Glutamatergic neuron (in vitro differentiated cells): ENCODE data around the gene LARP4. TPM values are rescaled to one million over a fixed set of nuclear protein-coding genes. Genes with fewer than 3 reads are reported as not detected.

Source experiments
- DNase-seq: peaks from one replicate; pipeline ENCODE4 v3.0.0; 2022
- H3K27ac Mint-ChIP-seq: one replicate; pipeline ENCODE4 v1.8.0; 2020; ENCODE audit warnings: mild to moderate bottlenecking, mixed read lengths, inconsistent platforms; ENCODE audit not compliant: unreplicated experiment
- H3K27me3 Mint-ChIP-seq: one replicate; pipeline ENCODE4 v1.8.0; 2020; ENCODE audit warnings: mild to moderate bottlenecking, moderate library complexity, mixed read lengths, inconsistent platforms; ENCODE audit not compliant: unreplicated experiment
- H3K36me3 Mint-ChIP-seq: one replicate; pipeline ENCODE4 v1.8.0; 2020; ENCODE audit warnings: mild to moderate bottlenecking, mixed read lengths, inconsistent platforms; ENCODE audit not compliant: unreplicated experiment
- H3K4me1 Mint-ChIP-seq: one replicate; pipeline ENCODE4 v1.8.0; 2020; ENCODE audit warnings: mild to moderate bottlenecking, low read depth, mixed read lengths, inconsistent platforms; ENCODE audit not compliant: unreplicated experiment
- H3K4me3 Mint-ChIP-seq: one replicate; pipeline ENCODE4 v1.8.0; 2020; ENCODE audit warnings: mild to moderate bottlenecking, mixed read lengths, inconsistent platforms; ENCODE audit not compliant: unreplicated experiment
- H3K9me3 Mint-ChIP-seq: one replicate; pipeline ENCODE4 v1.8.0; 2020; ENCODE audit warnings: mild to moderate bottlenecking, moderate library complexity, mixed read lengths, inconsistent platforms; ENCODE audit not compliant: unreplicated experiment
- CTCF ChIP-seq: fragments of 200-600 bp; sonication (generic); IDR thresholded peaks from one replicate; pipeline ENCODE4 v1.5.0; 2021; ENCODE audit not compliant: partially characterized antibody, unreplicated experiment
- total RNA-seq: library from RNA; stranded (reverse); fragmentation: NEBNext Ultra II Directional; extraction: Animal tissue kit (Norgen Biotek cat#: 25700); gene quantifications from one replicate; pipeline ENCODE4 v1.2.1, GENCODE V29; 2021; ENCODE audit not compliant: unreplicated experiment

Gene LARP4
- total RNA-seq, 1 donor from 2014 or later = 33.8 TPM

- H3K36me3 Mint-ChIP-seq = no peaks in the 10 kb centered on the region
- no peaks in the 10 kb centered on the region for H3K4me1 Mint-ChIP-seq
- H3K9me3 Mint-ChIP-seq = peaks cover 2% of the 10 kb centered on the region
- no peak overlapping the region for H3K4me3 Mint-ChIP-seq
- DNase-seq = no peak
- H3K27ac Mint-ChIP-seq = no peak overlapping the region
- TF ChIP-seq CTCF = no peak
- H3K27me3 Mint-ChIP-seq = peaks cover 2% of the 10 kb centered on the region
Measured at GRCh38 chr12:50525422-50525821, 124.7 kb downstream of the LARP4 start.

GRCh38 chr12:50527359-50527726 is 126.7 kb downstream of the LARP4 start:
- TF ChIP-seq CTCF = no peak
- H3K4me1 Mint-ChIP-seq = no peaks in the 10 kb centered on the region
- no peaks in the 10 kb centered on the region for H3K36me3 Mint-ChIP-seq
- no peak overlapping the region for H3K4me3 Mint-ChIP-seq
- H3K9me3 Mint-ChIP-seq = peaks cover 2% of the 10 kb centered on the region
- H3K27ac Mint-ChIP-seq = no peak overlapping the region
- DNase-seq = no peak
- peaks cover 2% of the 10 kb centered on the region for H3K27me3 Mint-ChIP-seq

GRCh38 chr12:50528800-50529199 is 128.1 kb downstream of the LARP4 start:
- Mint-ChIP-seq H3K4me3 (no peak overlapping the region), H3K9me3 (no peaks in the 10 kb centered on the region), H3K36me3 (no peaks in the 10 kb centered on the region), H3K4me1 (no peaks in the 10 kb centered on the region), H3K27me3 (peaks cover 2% of the 10 kb centered on the region), H3K27ac (no peak overlapping the region)
- no peak for TF ChIP-seq CTCF
- no peak for DNase-seq

- H3K27me3 Mint-ChIP-seq = peaks cover 2% of the 10 kb centered on the region
- H3K27ac Mint-ChIP-seq = no peak overlapping the region
Measured at GRCh38 chr12:50529345-50529744, 128.7 kb downstream of the LARP4 start.

More at GRCh38 chr12:50529345-50529744, 128.7 kb downstream of the LARP4 start:
- no peaks in the 10 kb centered on the region for H3K9me3 Mint-ChIP-seq
- H3K4me3 Mint-ChIP-seq = no peak overlapping the region
- H3K36me3 Mint-ChIP-seq = no peaks in the 10 kb centered on the region
- no peak for TF ChIP-seq CTCF
- H3K4me1 Mint-ChIP-seq = no peaks in the 10 kb centered on the region
- no peak for DNase-seq

Other genes starting within 250 kb of the LARP4 start
- 125 TPM for gene CERS5, start 233.5 kb upstream of the LARP4 start, total RNA-seq
- 69.4 TPM for gene LIMA1, start 117.4 kb upstream of the LARP4 start, total RNA-seq
- not detected for gene FAM186A, start 4.3 kb upstream of the LARP4 start, total RNA-seq
- 37.3 TPM for gene DIP2B, start 104.1 kb downstream of the LARP4 start, total RNA-seq